Endothelial cell of umbilical vein (primary cell): ENCODE measurements around the gene BRI3. TPM values are rescaled to one million over a fixed set of nuclear protein-coding genes. Genes with fewer than 3 reads are reported as not detected.

Source experiments
- BruUV-seq: library from RNA; stranded (reverse); fragments of 400-500 nt; replicated peaks from 2 replicates; lab custom pipeline; 2021; lab: Mats Ljungman, UMichigan
- CTCF ChIA-PET: fragments of 300-600, 350-600 bp; sonication (Branson Sonifier 250); formaldehyde crosslinking; loops from one replicate; lab custom pipeline; 2021; ENCODE audit warnings: antibody characterized with exemption, inconsistent platforms; lab: Charles Lee
- POLR2A ChIA-PET: fragments of 300-600, 350-600 bp; sonication (Branson Sonifier 250); formaldehyde crosslinking; loops from one replicate; lab custom pipeline; 2021; ENCODE audit warnings: antibody characterized with exemption, inconsistent platforms; lab: Charles Lee
- DNase-seq: peaks from one replicate; pipeline ENCODE4 v3.0.0-alpha.2; 2011; ENCODE audit warnings: low read depth, low spot score
- FAIRE-seq: peaks from 2 replicates; lab custom pipeline; 2011; peaks lifted over from hg19 to GRCh38; lab: Jason Lieb, UNC
- H2AFZ ChIP-seq: 2 replicates; pipeline ENCODE4 v1.6.0; 2012; ENCODE audit warnings: low read depth, low read length, control low read depth, inconsistent platforms
- H3K27ac ChIP-seq: 2 replicates; pipeline ENCODE4 v1.5.1; 2011; ENCODE audit warnings: low read depth, mild to moderate bottlenecking, control low read depth, low read length, moderate library complexity; ENCODE audit not compliant: insufficient read depth
- H3K27me3 ChIP-seq, 2 experiments: 2 replicates each; pipeline versions ENCODE4 v1.6.0 to v1.6.1; 2011; ENCODE audit warnings: low read length in 2 of 2, mixed read lengths in 1 of 2; ENCODE audit not compliant: control insufficient read depth in 2 of 2, insufficient read depth in 2 of 2
- H3K36me3 ChIP-seq, 2 experiments: 2 replicates in 1 of 2; 3 replicates in 1 of 2; pipeline ENCODE4 v1.5.1; 2011; ENCODE audit warnings: low read length in 2 of 2, mild to moderate bottlenecking in 1 of 2, moderate library complexity in 1 of 2; ENCODE audit not compliant: control insufficient read depth in 2 of 2, insufficient read depth in 2 of 2; ENCODE audit errors: extremely low read depth in 1 of 2
- H3K4me1 ChIP-seq: 3 replicates; pipeline ENCODE4 v1.5.1; 2011; ENCODE audit warnings: mild to moderate bottlenecking, low read length; ENCODE audit not compliant: control insufficient read depth, insufficient read depth; ENCODE audit errors: extremely low read depth
- H3K4me2 ChIP-seq: 2 replicates; pipeline ENCODE4 v1.6.1; 2011; ENCODE audit warnings: low read length, control low read depth, mixed read lengths; ENCODE audit not compliant: insufficient read depth
- H3K4me3 ChIP-seq, 3 experiments: fragments of 200-600 bp in 1 of 3; sonication (generic), shearing (Covaris generic) in 1 of 3; replicated peaks in 1 of 3; 2 replicates each; pipeline ENCODE4 v1.5.1; 2011 to 2016; ENCODE audit warnings: control low read depth in 3 of 3, low read length in 3 of 3, mild to moderate bottlenecking in 2 of 3, inconsistent platforms in 1 of 3, low read depth in 1 of 3, moderate library complexity in 1 of 3; ENCODE audit not compliant: insufficient read depth in 1 of 3
- H3K79me2 ChIP-seq: 2 replicates; pipeline ENCODE4 v1.6.0; 2012; ENCODE audit warnings: low read length, inconsistent platforms; ENCODE audit not compliant: control insufficient read depth, insufficient read depth
- H3K9ac ChIP-seq: replicated peaks from 2 replicates; pipeline ENCODE3; 2011; ENCODE audit warnings: low read length, control low read depth; ENCODE audit not compliant: insufficient read depth; ENCODE audit errors: extremely low read depth
- H3K9me1 ChIP-seq: replicated peaks from 3 replicates; pipeline ENCODE4 v1.6.0; 2011; ENCODE audit warnings: mild to moderate bottlenecking, low read length; ENCODE audit not compliant: control insufficient read depth, insufficient read depth; ENCODE audit errors: extremely low read depth
- H3K9me3 ChIP-seq: replicated peaks from 2 replicates; pipeline ENCODE4 v1.5.1; 2012; ENCODE audit warnings: low read length, inconsistent platforms; ENCODE audit not compliant: control insufficient read depth, insufficient read depth
- H4K20me1 ChIP-seq: replicated peaks from 2 replicates; pipeline ENCODE3; 2011; ENCODE audit warnings: mild to moderate bottlenecking, low read length; ENCODE audit not compliant: control insufficient read depth, insufficient read depth; ENCODE audit errors: extremely low read depth
- CTCF ChIP-seq, 2 donors: IDR thresholded peaks; 1 replicate in 1 of 2; 2 replicates in 1 of 2; pipeline ENCODE4 v1.5.1; 2011; ENCODE audit warnings: low read length in 2 of 2, mild to moderate bottlenecking in 2 of 2, moderate library complexity in 2 of 2, control low read depth in 1 of 2, inconsistent platforms in 1 of 2, low read depth in 1 of 2; ENCODE audit not compliant: insufficient read depth in 1 of 2; ENCODE audit errors: extremely low read depth in 1 of 2
- EZH2 ChIP-seq: IDR thresholded peaks from 2 replicates; pipeline ENCODE4 v1.6.1; 2012; ENCODE audit warnings: borderline replicate concordance, low read depth, mild to moderate bottlenecking, moderate library complexity, low read length, inconsistent platforms; ENCODE audit not compliant: severe bottlenecking
- FOS ChIP-seq: IDR thresholded peaks from 2 replicates; pipeline ENCODE4 v1.6.1; 2011; ENCODE audit warnings: mild to moderate bottlenecking, low read length, moderate library complexity, borderline replicate concordance; ENCODE audit not compliant: insufficient read depth
- GATA2 ChIP-seq: IDR thresholded peaks from 2 replicates; pipeline ENCODE4 v1.7.0; 2011; ENCODE audit warnings: low read depth, mild to moderate bottlenecking, moderate library complexity, mixed read lengths, low read length; ENCODE audit not compliant: insufficient read length, insufficient read depth
- JUN ChIP-seq: IDR thresholded peaks from 2 replicates; pipeline ENCODE4 v1.6.1; 2011; ENCODE audit warnings: borderline replicate concordance, low read depth; ENCODE audit not compliant: insufficient read length, insufficient read depth
- MAX ChIP-seq: IDR thresholded peaks from 2 replicates; pipeline ENCODE4 v1.6.1; 2011; ENCODE audit not compliant: insufficient read depth, insufficient read length
- MYC ChIP-seq: IDR thresholded peaks from one replicate; pipeline ENCODE4 v1.6.1; 2011; ENCODE audit warnings: mild to moderate bottlenecking, low read depth, low read length
- POLR2A ChIP-seq: IDR thresholded peaks from 2 replicates; pipeline ENCODE4 v1.6.1; 2012; ENCODE audit warnings: low read depth, mild to moderate bottlenecking, control low read depth, low read length
- POLR2AphosphoS5 ChIP-seq: IDR thresholded peaks from 2 replicates; pipeline ENCODE4 v1.6.1; 2012; ENCODE audit warnings: low read depth, mild to moderate bottlenecking, control low read depth, low read length, moderate library complexity; ENCODE audit not compliant: insufficient read depth
- dilution Hi-C: fragments of 300-500 bp; cut with MboI; formaldehyde crosslinking; loops from one replicate; pipeline ENCODE4 v1.15.0; 2019; ENCODE audit warnings: low sequenced_read_pairs; ENCODE audit not compliant: extremely low pct_ligation_motif_present
- intact Hi-C: fragments of 100-400 bp; cut with micrococcal nuclease; formaldehyde crosslinking; loops from one replicate; pipeline ENCODE4 v1.10.0; 2022
- polyA plus RNA-seq, 4 experiments: library from polyadenylated mRNA; depleted of rRNA in 3 of 4; stranded (reverse) in 3 of 4; unstranded in 1 of 4; fragments of >200 nt; gene quantifications; 2 replicates each; pipeline versions ENCODE4 v1.2.1 to v1.2.3, GENCODE V29; 2011 to 2012; ENCODE audit warnings: missing spikeins in 1 of 4
- total RNA-seq: library from RNA; stranded (reverse); gene quantifications from 2 replicates; pipeline ENCODE4 v1.2.3, GENCODE V29; 2021

BRI3 gene
- total and polyA plus RNA-seq, 2 donors (not counting 3 experiments of a cell fraction or from before 2014, with no cell fraction given) = 214 to 317 TPM

GRCh38 chr7:98301693-98302470, 20.4 kb downstream of the BRI3 start:
- Histone ChIP-seq H2AFZ (no peak overlapping the region), H3K27me3 (no peaks in the 10 kb centered on the region), H3K9ac (no peak overlapping the region), H3K4me3 (no peak overlapping the region), H3K27ac (no peak overlapping the region), H3K9me1 (no peaks in the 10 kb centered on the region), H3K36me3 (no peaks in the 10 kb centered on the region), H3K9me3 (no peaks in the 10 kb centered on the region), H3K4me2 (no peak overlapping the region), H3K4me1 (no peaks in the 10 kb centered on the region), H3K79me2 (no peaks in the 10 kb centered on the region), H4K20me1 (no peaks in the 10 kb centered on the region)
- intact Hi-C loops = no loop called here
- CTCF ChIA-PET = interaction anchor here (0.6 to 1.5 kb wide), 2 partner anchors 15 to 444 kb away, joined by 3 to 4 read pairs; no protein-coding TSS in a partner anchor
- no TSS peak for BruUV-seq
- DNase-seq (no peak), FAIRE-seq (no peak)
- dilution Hi-C loops = no loop called here
- POLR2A ChIA-PET = no interaction called here
- TF ChIP-seq FOS (no peak), GATA2 (no peak), EZH2 (no peak), MAX (no peak), POLR2AphosphoS5 (no peak), POLR2A (no peak), JUN (no peak), CTCF (IDR thresholded peaks at IDR 0.05; ENCODE audit: extremely low read depth in 1 of 2, insufficient read depth in 1 of 2, low read depth in 1 of 2, low read length in 2 of 2) (no peak), MYC (no peak)
